ENCODE results near the gene CHD5.

GRCh38 chr1:6199298-6200187 lies 19.4 kb upstream of the CHD5 start, which contains the start of gene RPL22:
- TF ChIP-seq CTCF (optimal IDR thresholded peaks at IDR 0.05 in 1 of 3, IDR thresholded peaks at IDR 0.05 in 1 of 3, conservative IDR thresholded peaks at IDR 0.05 in 1 of 3; ENCODE audit: extremely low read depth in 1 of 3, insufficient read depth in 2 of 3, low read length in 3 of 3): no peak
- no peak for TF ChIP-seq EZH2 (IDR thresholded peaks at IDR 0.05; ENCODE audit: low read length)

Data from keratinocyte (primary cell).